Uterus (tissue), 2 donors: Measurements from ENCODE around the gene SPOCK1.

ENCODE experiments used
- CTCF ChIP-seq, 4 experiments: fragments of 200-600 bp in 2 of 4; fragments of 450-650 bp in 2 of 4; sonication (generic) in 2 of 4; IDR thresholded peaks; one replicate each; pipeline ENCODE4 v1.5.1; 2016 to 2019; ENCODE audit warnings: antibody characterized with exemption in 4 of 4, mild to moderate bottlenecking in 2 of 4, moderate library complexity in 1 of 4
- POLR2A ChIP-seq, 2 donors: fragments of 450-650 bp; IDR thresholded peaks; one replicate each; pipeline ENCODE4 v1.6.1; 2016; ENCODE audit warnings: antibody characterized with exemption in 2 of 2, mild to moderate bottlenecking in 1 of 2, moderate library complexity in 1 of 2

- no peak for TF ChIP-seq POLR2A (IDR thresholded peaks at IDR 0.05)
- no peak for TF ChIP-seq CTCF (IDR thresholded peaks at IDR 0.05)
Observed at GRCh38 chr5:137233726-137234125, 265.4 kb downstream of the SPOCK1 start.
